ENCODE results near the gene GABBR2. TPM values are rescaled to one million over a fixed set of nuclear protein-coding genes. Genes with fewer than 3 reads are reported as not detected.

The GABBR2 gene
- polyA plus RNA-seq, 1 of the 3 experiments (the other 2 are of a cell fraction): not detected

GRCh38 chr9:98457726-98458370 is 250.9 kb downstream of the GABBR2 start:
- DNase-seq: no peak
- ChIA-PET POLR2A (no interaction called here), CTCF (no interaction called here)
- Histone ChIP-seq H3K4me3 (ENCODE audit: low read depth in 2 of 2, low read length in 1 of 2) (no peak overlapping the region), H2AFZ (ENCODE audit: low read depth) (no peak overlapping the region), H3F3A (replicated peaks; ENCODE audit: insufficient read depth) (no peaks in the 10 kb centered on the region), H4K20me1 (ENCODE audit: insufficient read depth) (no peaks in the 10 kb centered on the region), H3K4me2 (no peak overlapping the region), H3K27me3 (ENCODE audit: insufficient read depth) (no peaks in the 10 kb centered on the region), H3K4me1 (ENCODE audit: control insufficient read depth in 1 of 2, insufficient read depth in 2 of 2, low read depth in 1 of 2, low read length in 1 of 2) (no peaks in the 10 kb centered on the region; a peak in 1 of 4 replicates), H3K27ac (ENCODE audit: low read depth in 2 of 2, low read length in 1 of 2) (no peak overlapping the region), H3K9me3 (0 out of 2 replicates have a peak, but pooled peaks cover 10% of the 10 kb centered on the region), H3K9me2 (no peaks in the 10 kb centered on the region), H3K79me2 (ENCODE audit: insufficient read depth) (no peaks in the 10 kb centered on the region), H3K9ac (no peak overlapping the region), H3K36me3 (replicated peaks in 1 of 2; ENCODE audit: control insufficient read depth in 1 of 2, insufficient read depth in 2 of 2, low read length in 1 of 2) (no peaks in the 10 kb centered on the region)
- 56% methylated on average over 8 of the region's 9 CpGs for WGBS (ENCODE audit: low lambda C conversion rate)
- no peak for TF ChIP-seq PBX3 (IDR thresholded peaks at IDR 0.05)
- TF ChIP-seq IRF3 (IDR thresholded peaks at IDR 0.05; ENCODE audit: low read depth, low read length): no peak
- no peak for TF ChIP-seq TAF1 (IDR thresholded peaks at IDR 0.05; ENCODE audit: borderline replicate concordance, low read depth, low read length)
- TF ChIP-seq FOXM1 (IDR thresholded peaks at IDR 0.05; ENCODE audit: low read depth): no peak
- TF ChIP-seq RCOR1 (IDR thresholded peaks at IDR 0.05; ENCODE audit: low read length): no peak
- TF ChIP-seq SIN3A (IDR thresholded peaks at IDR 0.05; ENCODE audit: borderline replicate concordance, low read depth, low read length): no peak
- no peak for TF ChIP-seq EZH2phosphoT487 (IDR thresholded peaks at IDR 0.05; ENCODE audit: borderline replicate concordance, low read depth)
- TF ChIP-seq TCF12 (IDR thresholded peaks at IDR 0.05): no peak
- no peak for TF ChIP-seq EP300 (IDR thresholded peaks at IDR 0.05; ENCODE audit: borderline replicate concordance in 1 of 2, low read depth in 1 of 2, low read length in 1 of 2)
- TF ChIP-seq CTCF (IDR thresholded peaks at IDR 0.05): no peak
- TF ChIP-seq ELF1 (IDR thresholded peaks at IDR 0.05): no peak
- TF ChIP-seq REST (IDR thresholded peaks at IDR 0.05; ENCODE audit: low read depth, low read length): no peak
- no peak for TF ChIP-seq GATA2 (CRISPR knock-in tag; IDR thresholded peaks at IDR 0.05)
- no peak for TF ChIP-seq SMC3 (IDR thresholded peaks at IDR 0.05; ENCODE audit: low read depth, low read length)
- TF ChIP-seq MXI1 (IDR thresholded peaks at IDR 0.05; ENCODE audit: low read depth, low read length): no peak
- no peak for TF ChIP-seq FOXJ3 (CRISPR knock-in tag; IDR thresholded peaks at IDR 0.05)
- TF ChIP-seq RXRA (IDR thresholded peaks at IDR 0.05; ENCODE audit: borderline replicate concordance, low read depth): no peak
- no peak for TF ChIP-seq TEAD4 (IDR thresholded peaks at IDR 0.05; ENCODE audit: borderline replicate concordance, insufficient read depth)
- TF ChIP-seq YY1 (IDR thresholded peaks at IDR 0.05; ENCODE audit: low read depth): no peak
